Neural cell (in vitro differentiated cells): Measurements from ENCODE around the gene CTSV. TPM values are rescaled to one million over a fixed set of nuclear protein-coding genes. Genes with fewer than 3 reads are reported as not detected.
"Not testable (repeated sequence)": the region's sequence is repeated elsewhere in the genome, so short reads cannot be mapped to it uniquely, and the experiment has no call there.

Experiments used
- H2AFZ ChIP-seq: fragments of 200-600, 300-800 bp; sonication (generic), shearing (Covaris generic); 2 replicates; pipeline ENCODE4 v1.6.0; 2014; ENCODE audit warnings: low read depth, mild to moderate bottlenecking, antibody characterized with exemption, low read length, moderate library complexity
- H3F3A ChIP-seq: fragments of 200-600 bp; shearing (Covaris generic); 2 replicates; pipeline ENCODE4 v1.6.1; 2016; ENCODE audit warnings: mild to moderate bottlenecking, moderate library complexity, mixed read lengths, antibody characterized with exemption, low read length; ENCODE audit not compliant: insufficient read depth, poor library complexity, severe bottlenecking
- H3K27ac ChIP-seq: fragments of 200-600, 300-800 bp; sonication (generic), shearing (Covaris generic); 2 replicates; pipeline ENCODE4 v1.5.1; 2014; ENCODE audit warnings: mild to moderate bottlenecking, low read length, moderate library complexity
- H3K27me3 ChIP-seq: fragments of 300-800, 200-600 bp; sonication (generic), shearing (Covaris generic); 2 replicates; pipeline ENCODE4 v1.6.0; 2014; ENCODE audit warnings: mild to moderate bottlenecking, low read depth, low read length, moderate library complexity; ENCODE audit not compliant: insufficient read depth
- H3K36me3 ChIP-seq: fragments of 300-800, 200-600 bp; sonication (generic), shearing (Covaris generic); 2 replicates; pipeline ENCODE4 v1.5.1; 2014; ENCODE audit warnings: mild to moderate bottlenecking, antibody characterized with exemption, low read length, moderate library complexity; ENCODE audit not compliant: insufficient read depth
- H3K4me2 ChIP-seq: fragments of 300-800, 200-600 bp; sonication (generic), shearing (Covaris generic); 2 replicates; pipeline ENCODE4 v1.6.0; 2014; ENCODE audit warnings: mild to moderate bottlenecking, low read length
- H3K4me3 ChIP-seq: fragments of 300-800, 200-600 bp; sonication (generic), shearing (Covaris generic); 2 replicates; pipeline ENCODE4 v1.5.1; 2014; ENCODE audit warnings: mild to moderate bottlenecking, low read length, moderate library complexity
- H3K79me2 ChIP-seq: fragments of 200-600 bp; shearing (Covaris generic); replicated peaks from 2 replicates; pipeline ENCODE4 v1.6.0; 2014; ENCODE audit warnings: mild to moderate bottlenecking, low read length, moderate library complexity; ENCODE audit not compliant: insufficient read depth
- H3K9ac ChIP-seq: fragments of 300-800, 200-600 bp; sonication (generic), shearing (Covaris generic); 2 replicates; pipeline ENCODE4 v1.6.1; 2016; ENCODE audit warnings: mild to moderate bottlenecking, low read length, mixed read lengths
- H3K9me2 ChIP-seq: fragments of 200-600 bp; shearing (Covaris generic); 2 replicates; pipeline ENCODE4 v1.6.1; 2016; ENCODE audit warnings: mild to moderate bottlenecking, low read length, mixed read lengths; ENCODE audit not compliant: insufficient read depth
- H3K9me3 ChIP-seq: fragments of 200-600, 300-800 bp; sonication (generic), shearing (Covaris generic); 2 replicates; pipeline ENCODE4 v1.6.1; 2016; ENCODE audit warnings: mild to moderate bottlenecking, mixed run types, low read length, moderate library complexity, mixed read lengths
- H4K20me1 ChIP-seq: fragments of 200-600 bp; shearing (Covaris generic); 2 replicates; pipeline ENCODE4 v1.6.1; 2016; ENCODE audit warnings: mild to moderate bottlenecking, mixed run types; ENCODE audit not compliant: insufficient read depth
- CTCF ChIP-seq: fragments of 450-650 bp; IDR thresholded peaks from 2 replicates; pipeline ENCODE4 v1.5.1; 2014; ENCODE audit warnings: antibody characterized with exemption, mild to moderate bottlenecking, moderate library complexity; ENCODE audit not compliant: poor library complexity, severe bottlenecking
- EP300 ChIP-seq: fragments of 450-650 bp; conservative IDR thresholded peaks from 2 replicates; pipeline ENCODE4 v1.6.1; 2014; ENCODE audit warnings: antibody characterized with exemption, mild to moderate bottlenecking, moderate library complexity; ENCODE audit not compliant: poor library complexity, severe bottlenecking
- EZH2 ChIP-seq: fragments of 200-600, 300-800 bp; shearing (Covaris generic), sonication (generic); IDR thresholded peaks from 2 replicates; pipeline ENCODE4 v1.6.1; 2014; ENCODE audit warnings: antibody characterized with exemption, low read length, borderline replicate concordance, mild to moderate bottlenecking; ENCODE audit not compliant: insufficient read depth, poor library complexity, severe bottlenecking
- MXI1 ChIP-seq: fragments of 450-650 bp; conservative IDR thresholded peaks from 2 replicates; pipeline ENCODE4 v1.6.1; 2014; ENCODE audit warnings: antibody characterized with exemption, mild to moderate bottlenecking; ENCODE audit not compliant: poor library complexity, severe bottlenecking
- POLR2AphosphoS5 ChIP-seq: IDR thresholded peaks from 2 replicates; pipeline ENCODE4 v1.6.1; 2012
- RAD21 ChIP-seq: fragments of 450-650 bp; conservative IDR thresholded peaks from 2 replicates; pipeline ENCODE4 v1.6.1; 2014; ENCODE audit warnings: antibody characterized with exemption, mild to moderate bottlenecking, moderate library complexity
- REST ChIP-seq: IDR thresholded peaks from 2 replicates; pipeline ENCODE4 v1.6.1; 2012; ENCODE audit warnings: borderline replicate concordance
- SMC3 ChIP-seq: fragments of 450-650 bp; conservative IDR thresholded peaks from 2 replicates; pipeline ENCODE4 v1.6.1; 2014; ENCODE audit warnings: antibody characterized with exemption, mild to moderate bottlenecking, moderate library complexity; ENCODE audit not compliant: poor library complexity
- TAF1 ChIP-seq: IDR thresholded peaks from 2 replicates; pipeline ENCODE4 v1.6.1; 2012; ENCODE audit warnings: low read depth
- polyA plus RNA-seq: library from polyadenylated mRNA; depleted of rRNA; stranded (reverse); fragments of >200 nt; gene quantifications from 2 replicates; pipeline ENCODE4 v1.2.3, GENCODE V29; 2014

CTSV gene
- polyA plus RNA-seq, 1 donor from 2014 or later: 1.8 TPM

GRCh38 chr9:97076731-97077451 is 37.9 kb upstream of the CTSV start:
- H3K79me2 ChIP-seq, H2AFZ ChIP-seq, H3K36me3 ChIP-seq, H3K4me2 ChIP-seq, H3K27ac ChIP-seq, H3K9me2 ChIP-seq, H3K4me3 ChIP-seq, H3K9ac ChIP-seq, H3K27me3 ChIP-seq, H3K9me3 ChIP-seq, H4K20me1 ChIP-seq, H3F3A ChIP-seq: not testable (repeated sequence)

DNA sequence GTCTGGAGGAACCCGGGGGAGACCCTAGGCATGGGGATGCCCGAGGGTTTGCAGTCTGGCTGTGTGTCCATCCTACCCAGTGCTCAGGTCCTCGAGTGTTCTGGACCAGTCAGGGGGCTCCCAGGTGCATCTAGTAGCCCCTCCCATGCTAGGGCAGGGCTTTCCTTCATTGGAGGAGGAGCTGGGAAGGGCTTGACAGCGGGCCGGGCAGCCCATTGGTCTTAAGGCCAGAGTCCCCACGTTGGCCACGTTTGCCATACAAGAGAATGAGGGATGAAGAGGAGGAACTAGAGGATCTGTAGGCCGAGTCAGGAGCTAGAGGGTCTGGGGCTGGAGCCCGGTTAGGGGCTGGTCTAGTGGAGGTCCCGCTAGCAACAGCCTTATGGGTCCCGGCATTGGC is 37.3 kb upstream of the CTSV start:
- H4K20me1 ChIP-seq: no peaks in the 10 kb centered on the region
- H3K4me2 ChIP-seq: no peak overlapping the region
- H3K9me2 ChIP-seq: no peaks in the 10 kb centered on the region
- H3F3A ChIP-seq: no peaks in the 10 kb centered on the region
- no peak overlapping the region for H3K27ac ChIP-seq
- H3K4me3 ChIP-seq: no peak overlapping the region
- H3K79me2 ChIP-seq: no peaks in the 10 kb centered on the region
- H3K36me3 ChIP-seq: no peaks in the 10 kb centered on the region
- no peaks in the 10 kb centered on the region for H3K27me3 ChIP-seq
- H2AFZ ChIP-seq: no peak overlapping the region
- no peak for TF ChIP-seq MXI1
- no peak for TF ChIP-seq SMC3
- TF ChIP-seq EZH2: no peak
- TF ChIP-seq REST: no peak
- TF ChIP-seq EP300: no peak
- no peak for TF ChIP-seq POLR2AphosphoS5
- no peak for TF ChIP-seq RAD21
- no peak for TF ChIP-seq CTCF
- TF ChIP-seq TAF1: no peak
- H3K9me3 ChIP-seq: no peaks in the 10 kb centered on the region
- no peak overlapping the region for H3K9ac ChIP-seq
